PFSK-1 (cell line): ENCODE measurements around the gene GMEB2.

Source experiments
- POLR2AphosphoS5 ChIP-seq: IDR thresholded peaks from 2 replicates; pipeline ENCODE4 v1.6.1; 2012; ENCODE audit warnings: low read depth, mild to moderate bottlenecking, control low read depth, low read length, moderate library complexity
- TAF1 ChIP-seq: IDR thresholded peaks from 2 replicates; pipeline ENCODE4 v1.6.1; 2012; ENCODE audit warnings: low read length, control low read depth, borderline replicate concordance; ENCODE audit not compliant: insufficient read depth
- TF ChIP-seq, protein P1 (sequence below), 2 experiments: IDR thresholded peaks; 2 replicates each; pipeline versions ENCODE4 v1.6.1 to v1.8.0; 2011 to 2012; ENCODE audit warnings: low read depth in 2 of 2, low read length in 2 of 2, control low read depth in 1 of 2, inconsistent platforms in 1 of 2, mild to moderate bottlenecking in 1 of 2, moderate library complexity in 1 of 2; ENCODE audit not compliant: insufficient read depth in 1 of 2

DNA sequence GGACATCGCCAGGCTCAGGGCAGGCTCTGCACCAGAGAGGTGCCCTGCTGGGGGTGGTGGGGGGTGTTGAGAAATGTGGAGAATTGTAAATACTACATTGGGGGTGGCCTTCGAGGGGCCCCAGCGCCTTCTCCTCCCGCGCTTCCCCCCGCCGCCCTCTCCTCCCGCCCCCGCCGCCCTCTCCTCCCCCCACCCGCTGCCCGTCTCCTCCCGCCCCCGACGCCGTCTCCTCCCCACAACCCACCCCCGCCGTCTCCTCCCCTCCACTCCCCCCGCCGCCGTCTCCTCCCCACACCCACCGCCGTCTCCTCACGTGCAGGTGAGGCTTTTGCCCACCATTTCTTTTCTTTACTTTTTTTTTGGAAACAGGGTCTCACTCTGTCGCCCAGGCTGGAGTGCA lies 77.9 kb downstream of the GMEB2 start:
- TF ChIP-seq, protein P1, sequence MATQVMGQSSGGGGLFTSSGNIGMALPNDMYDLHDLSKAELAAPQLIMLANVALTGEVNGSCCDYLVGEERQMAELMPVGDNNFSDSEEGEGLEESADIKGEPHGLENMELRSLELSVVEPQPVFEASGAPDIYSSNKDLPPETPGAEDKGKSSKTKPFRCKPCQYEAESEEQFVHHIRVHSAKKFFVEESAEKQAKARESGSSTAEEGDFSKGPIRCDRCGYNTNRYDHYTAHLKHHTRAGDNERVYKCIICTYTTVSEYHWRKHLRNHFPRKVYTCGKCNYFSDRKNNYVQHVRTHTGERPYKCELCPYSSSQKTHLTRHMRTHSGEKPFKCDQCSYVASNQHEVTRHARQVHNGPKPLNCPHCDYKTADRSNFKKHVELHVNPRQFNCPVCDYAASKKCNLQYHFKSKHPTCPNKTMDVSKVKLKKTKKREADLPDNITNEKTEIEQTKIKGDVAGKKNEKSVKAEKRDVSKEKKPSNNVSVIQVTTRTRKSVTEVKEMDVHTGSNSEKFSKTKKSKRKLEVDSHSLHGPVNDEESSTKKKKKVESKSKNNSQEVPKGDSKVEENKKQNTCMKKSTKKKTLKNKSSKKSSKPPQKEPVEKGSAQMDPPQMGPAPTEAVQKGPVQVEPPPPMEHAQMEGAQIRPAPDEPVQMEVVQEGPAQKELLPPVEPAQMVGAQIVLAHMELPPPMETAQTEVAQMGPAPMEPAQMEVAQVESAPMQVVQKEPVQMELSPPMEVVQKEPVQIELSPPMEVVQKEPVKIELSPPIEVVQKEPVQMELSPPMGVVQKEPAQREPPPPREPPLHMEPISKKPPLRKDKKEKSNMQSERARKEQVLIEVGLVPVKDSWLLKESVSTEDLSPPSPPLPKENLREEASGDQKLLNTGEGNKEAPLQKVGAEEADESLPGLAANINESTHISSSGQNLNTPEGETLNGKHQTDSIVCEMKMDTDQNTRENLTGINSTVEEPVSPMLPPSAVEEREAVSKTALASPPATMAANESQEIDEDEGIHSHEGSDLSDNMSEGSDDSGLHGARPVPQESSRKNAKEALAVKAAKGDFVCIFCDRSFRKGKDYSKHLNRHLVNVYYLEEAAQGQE (IDR thresholded peaks at IDR 0.05; ENCODE audit: insufficient read depth in 1 of 2, low read depth in 2 of 2, low read length in 2 of 2): no peak
- TF ChIP-seq POLR2AphosphoS5: no peak
- no peak for TF ChIP-seq TAF1
